Measurements from ENCODE around the gene TRIM4.
"Not testable (repeated sequence)": the region's sequence is repeated elsewhere in the genome, so short reads cannot be mapped to it uniquely, and the experiment has no call there.

Gene TRIM4

GRCh38 chr7:99920149-99920548 is 819 bp upstream of the TRIM4 start:
- no peak for DNase-seq (ENCODE audit: low read depth)

GRCh38 chr7:99919814-99920112 is 433 bp upstream of the TRIM4 start:
- DNase-seq (ENCODE audit: low read depth), result no peak

GRCh38 chr7:99910976-99911375 is 8.4 kb downstream of the TRIM4 start:
- no peak for DNase-seq (ENCODE audit: low read depth)

GRCh38 chr7:99901581-99901980 is 17.7 kb downstream of the TRIM4 start:
- no peak for DNase-seq (ENCODE audit: low read depth)

GRCh38 chr7:99899830-99900519 is 19.4 kb downstream of the TRIM4 start:
- no peak for DNase-seq (ENCODE audit: low read depth)

GRCh38 chr7:99898836-99899235 is 20.5 kb downstream of the TRIM4 start:
- no peak for DNase-seq (ENCODE audit: low read depth)

- DNase-seq (ENCODE audit: low read depth), result no peak
Observed at GRCh38 chr7:99898023-99898357, 21.3 kb downstream of the TRIM4 start.

- no peak for DNase-seq (ENCODE audit: low read depth)
Observed at GRCh38 chr7:99897322-99898022, 21.9 kb downstream of the TRIM4 start.

- DNase-seq (ENCODE audit: low read depth), result no peak
Observed at GRCh38 chr7:99894738-99895137, 24.6 kb downstream of the TRIM4 start.

- no peak for DNase-seq (ENCODE audit: low read depth)
Observed at GRCh38 chr7:99893280-99893679, 26.1 kb downstream of the TRIM4 start.

GRCh38 chr7:99890348-99890747 is 29.0 kb downstream of the TRIM4 start:
- not testable (repeated sequence) for DNase-seq (ENCODE audit: low read depth)

- DNase-seq (ENCODE audit: low read depth), result not testable (repeated sequence)
Observed at GRCh38 chr7:99888366-99888765, 31.0 kb downstream of the TRIM4 start.

- no peak for DNase-seq (ENCODE audit: low read depth)
Observed at GRCh38 chr7:99881370-99881769, 38.0 kb downstream of the TRIM4 start.

- no peak for DNase-seq (ENCODE audit: low read depth)
Observed at GRCh38 chr7:99876933-99877332, 42.4 kb downstream of the TRIM4 start, which contains the start of gene OR2AE1. Gene OR2AE1 (minus strand): TSS chr7:99877033. CDS start chr7:99877033, 0 bp downstream.

- DNase-seq (ENCODE audit: low read depth), result no peak
Observed at GRCh38 chr7:99876491-99876890, 42.8 kb downstream of the TRIM4 start.

GRCh38 chr7:99868246-99868645 is 51.1 kb downstream of the TRIM4 start:
- DNase-seq (ENCODE audit: low read depth), result no peak

- DNase-seq (ENCODE audit: low read depth), result not testable (repeated sequence)
Observed at GRCh38 chr7:99867477-99867876, 51.9 kb downstream of the TRIM4 start.

- no peak for DNase-seq (ENCODE audit: low read depth)
Observed at GRCh38 chr7:99863847-99864440, 55.4 kb downstream of the TRIM4 start.

GRCh38 chr7:99860281-99861127 is 58.8 kb downstream of the TRIM4 start:
- no peak for DNase-seq (ENCODE audit: low read depth)

- DNase-seq (ENCODE audit: low read depth), result no peak
Observed at GRCh38 chr7:99855236-99855635, 64.1 kb downstream of the TRIM4 start.

GRCh38 chr7:99848420-99849216 is 70.7 kb downstream of the TRIM4 start:
- DNase-seq (ENCODE audit: low read depth), result no peak

GRCh38 chr7:99844328-99844727 is 75.0 kb downstream of the TRIM4 start:
- DNase-seq (ENCODE audit: low read depth), result no peak

Measured in stimulated activated CD8-positive, alpha-beta memory T cell treated with anti-CD3 and anti-CD28 coated beads, Interleukin-15, amount 100 ng/mL, for 24 hours (primary cell).